Activated CD8-positive, alpha-beta T cell treated with anti-CD3 and anti-CD28 coated beads for 36 hours (primary cell): ENCODE measurements around the gene MKRN1. TPM values are rescaled to one million over a fixed set of nuclear protein-coding genes. Genes with fewer than 3 reads are reported as not detected.

ENCODE experiments used
- ATAC-seq: fragments of 200-7000 bp; cut with Tn5 transposase; one replicate; pipeline ENCODE4 v1.10.0; 2021; ENCODE audit warnings: mild to moderate bottlenecking, moderate library complexity
- CTCF ChIA-PET: fragments of 350-600 bp; sonication (Branson Sonifier 250); formaldehyde crosslinking; loops from one replicate; lab custom pipeline; 2021; ENCODE audit warnings: antibody characterized with exemption; lab: Charles Lee
- POLR2A ChIA-PET: fragments of 350-600 bp; sonication (Branson Sonifier 250); formaldehyde crosslinking; loops from one replicate; lab custom pipeline; 2021; ENCODE audit warnings: antibody characterized with exemption; lab: Charles Lee
- DNase-seq: peaks from one replicate; pipeline ENCODE4 v3.0.0-alpha.2; 2020
- H3K27ac Mint-ChIP-seq: one replicate; pipeline ENCODE4 v1.8.0; 2021; ENCODE audit warnings: mild to moderate bottlenecking, mixed read lengths
- H3K27me3 Mint-ChIP-seq: one replicate; pipeline ENCODE4 v1.8.0; 2021; ENCODE audit warnings: mixed read lengths
- H3K36me3 Mint-ChIP-seq: one replicate; pipeline ENCODE4 v1.8.0; 2021; ENCODE audit warnings: low read depth, mixed read lengths
- H3K4me1 Mint-ChIP-seq: one replicate; pipeline ENCODE4 v1.8.0; 2021; ENCODE audit warnings: low read depth, mixed read lengths
- H3K4me3 Mint-ChIP-seq: one replicate; pipeline ENCODE4 v1.8.0; 2021; ENCODE audit warnings: mild to moderate bottlenecking, moderate library complexity, mixed read lengths
- H3K9me3 Mint-ChIP-seq: one replicate; pipeline ENCODE4 v1.8.0; 2021; ENCODE audit warnings: mixed read lengths
- CTCF ChIP-seq: fragments of 200-600 bp; IDR thresholded peaks from one replicate; pipeline ENCODE4 v1.8.0; 2022; ENCODE audit warnings: antibody characterized with exemption, mild to moderate bottlenecking
- intact Hi-C: fragments of 100-400 bp; cut with micrococcal nuclease; formaldehyde crosslinking; loops from one replicate; pipeline ENCODE4 v1.10.0; 2022
- total RNA-seq, 2 experiments: library from RNA; stranded (reverse); gene quantifications; one replicate each; pipeline ENCODE4 v1.2.3, GENCODE V29; 2021

MKRN1 gene
- total RNA-seq: 10 to 100 TPM; 55.5 to 56.4 TPM

GRCh38 chr7:140479062-140479738, at the start of gene MKRN1:
Gene MKRN1, minus strand, starts transcription at chr7:140479505. Its CDS starts 161 bp downstream, at chr7:140479344.
- Mint-ChIP-seq H3K36me3 (no peaks in the 10 kb centered on the region), H3K27ac (peak within 1 kb of the TSS; percentile 94), H3K27me3 (no peaks in the 10 kb centered on the region), H3K9me3 (no peaks in the 10 kb centered on the region), H3K4me3 (peak within 1 kb of the TSS; percentile 99), H3K4me1 (peaks cover 24% of the 10 kb centered on the region)
- intact Hi-C loops: loop anchor here (5.0 kb wide), 1 partner anchor 173 kb away; no protein-coding TSS in a partner anchor
- POLR2A ChIA-PET: interaction anchor here (0.8 to 1.5 kb wide), 3 partner anchors 9 to 248 kb away, joined by 3 to 5 read pairs (median 4); no protein-coding TSS in a partner anchor
- peak; percentile 95 for DNase-seq
- TF ChIP-seq CTCF: no peak
- CTCF ChIA-PET: interaction anchor here (0.7 to 5.9 kb wide), 5 partner anchors 11 to 535 kb away, joined by 3 to 64 read pairs (median 6); partner anchors contain the start of gene MRPS33
- ATAC-seq: peak; percentile 95

- no peak for ATAC-seq
- Mint-ChIP-seq H3K4me3 (no peak overlapping the region), H3K27ac (no peak overlapping the region), H3K36me3 (no peaks in the 10 kb centered on the region), H3K9me3 (no peaks in the 10 kb centered on the region), H3K27me3 (no peaks in the 10 kb centered on the region), H3K4me1 (peaks cover 3% of the 10 kb centered on the region)
- ChIA-PET CTCF (no interaction called here), POLR2A (no interaction called here)
- no peak for TF ChIP-seq CTCF
- no peak for DNase-seq
- intact Hi-C loops: no loop called here
Observed at GRCh38 chr7:140526787-140527664, 47.7 kb upstream of the MKRN1 start.

GRCh38 chr7:140526214-140526613, 46.9 kb upstream of the MKRN1 start:
- Mint-ChIP-seq H3K27ac (no peak overlapping the region), H3K27me3 (no peaks in the 10 kb centered on the region), H3K4me3 (no peak overlapping the region), H3K36me3 (no peaks in the 10 kb centered on the region), H3K4me1 (peaks cover 3% of the 10 kb centered on the region), H3K9me3 (no peaks in the 10 kb centered on the region)
- ATAC-seq: no peak
- TF ChIP-seq CTCF: no peak
- CTCF ChIA-PET: interaction anchor here (0.7 to 0.8 kb wide), 2 partner anchors 9 to 33 kb away, joined by 3 to 4 read pairs; no protein-coding TSS in a partner anchor
- no peak for DNase-seq
- intact Hi-C loops: no loop called here
- POLR2A ChIA-PET: no interaction called here

GRCh38 chr7:140525743-140526142, 46.4 kb upstream of the MKRN1 start:
- peak; percentile 39 for ATAC-seq
- Mint-ChIP-seq H3K27ac (no peak overlapping the region), H3K4me3 (no peak overlapping the region), H3K36me3 (no peaks in the 10 kb centered on the region), H3K27me3 (no peaks in the 10 kb centered on the region), H3K9me3 (no peaks in the 10 kb centered on the region), H3K4me1 (peaks cover 3% of the 10 kb centered on the region)
- DNase-seq: peak; percentile 6
- POLR2A ChIA-PET: no interaction called here
- no peak for TF ChIP-seq CTCF
- CTCF ChIA-PET: interaction anchor here (0.7 to 0.8 kb wide), 2 partner anchors 9 to 32 kb away, joined by 3 to 4 read pairs; no protein-coding TSS in a partner anchor
- intact Hi-C loops: no loop called here
